22Rv1 (cell line): ENCODE data around the gene NUP93.

ENCODE experiments used
- H3K27ac ChIP-seq: fragments of 450-650 bp; 2 replicates; pipeline ENCODE4 v1.5.1; 2017
- ZFX ChIP-seq: fragments of 450-650 bp; IDR thresholded peaks from 2 replicates; pipeline ENCODE4 v1.6.1; 2017; ENCODE audit warnings: antibody characterized with exemption, borderline replicate concordance
- TF ChIP-seq, protein P1 (sequence below): fragments of 450-650 bp; IDR thresholded peaks from 2 replicates; pipeline ENCODE4 v1.5.1; 2017; ENCODE audit warnings: mild to moderate bottlenecking

The NUP93 gene

DNA sequence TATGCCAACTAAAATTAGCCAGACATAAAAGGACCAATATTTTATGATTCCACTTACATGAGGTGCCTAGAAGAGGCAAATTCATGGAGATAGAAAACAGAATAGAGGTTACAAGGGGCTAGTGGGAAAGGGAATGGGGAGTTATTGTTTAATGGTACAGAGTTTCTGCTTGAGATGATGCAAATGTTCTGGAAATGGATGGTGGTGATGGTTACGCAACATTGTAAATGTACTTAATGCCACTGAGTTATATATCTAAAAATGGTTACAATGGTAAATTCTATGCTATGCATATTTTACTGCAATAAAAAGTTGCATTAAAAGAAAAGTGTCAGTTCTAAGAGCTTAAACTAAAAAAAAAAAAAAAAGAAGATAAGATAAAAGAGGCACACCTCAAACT lies 29.7 kb upstream of the NUP93 start:
- TF ChIP-seq ZFX: no peak
- TF ChIP-seq, protein P1, sequence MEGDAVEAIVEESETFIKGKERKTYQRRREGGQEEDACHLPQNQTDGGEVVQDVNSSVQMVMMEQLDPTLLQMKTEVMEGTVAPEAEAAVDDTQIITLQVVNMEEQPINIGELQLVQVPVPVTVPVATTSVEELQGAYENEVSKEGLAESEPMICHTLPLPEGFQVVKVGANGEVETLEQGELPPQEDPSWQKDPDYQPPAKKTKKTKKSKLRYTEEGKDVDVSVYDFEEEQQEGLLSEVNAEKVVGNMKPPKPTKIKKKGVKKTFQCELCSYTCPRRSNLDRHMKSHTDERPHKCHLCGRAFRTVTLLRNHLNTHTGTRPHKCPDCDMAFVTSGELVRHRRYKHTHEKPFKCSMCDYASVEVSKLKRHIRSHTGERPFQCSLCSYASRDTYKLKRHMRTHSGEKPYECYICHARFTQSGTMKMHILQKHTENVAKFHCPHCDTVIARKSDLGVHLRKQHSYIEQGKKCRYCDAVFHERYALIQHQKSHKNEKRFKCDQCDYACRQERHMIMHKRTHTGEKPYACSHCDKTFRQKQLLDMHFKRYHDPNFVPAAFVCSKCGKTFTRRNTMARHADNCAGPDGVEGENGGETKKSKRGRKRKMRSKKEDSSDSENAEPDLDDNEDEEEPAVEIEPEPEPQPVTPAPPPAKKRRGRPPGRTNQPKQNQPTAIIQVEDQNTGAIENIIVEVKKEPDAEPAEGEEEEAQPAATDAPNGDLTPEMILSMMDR: no peak
- no peak overlapping the region for H3K27ac ChIP-seq

DNA sequence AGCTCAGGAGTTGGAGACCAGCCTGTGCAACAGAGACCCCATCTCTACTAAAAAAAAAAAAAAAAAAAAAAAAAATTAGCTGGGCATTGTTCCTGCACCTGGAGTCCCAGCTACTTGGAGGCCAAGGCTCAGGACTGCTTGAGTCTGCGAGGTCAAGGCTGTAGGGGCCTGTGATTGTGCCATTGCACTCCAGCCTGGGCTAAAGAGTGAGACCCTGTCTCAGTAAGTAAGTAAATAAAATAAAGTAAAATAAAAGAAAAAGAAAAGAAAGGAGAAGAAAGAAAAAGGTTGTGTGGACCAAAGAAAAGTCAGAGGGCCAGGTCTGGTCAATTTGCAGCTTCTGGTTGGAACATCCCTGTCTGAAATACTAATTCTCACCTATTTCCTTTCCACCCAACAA lies 29.3 kb upstream of the NUP93 start:
- no peak overlapping the region for H3K27ac ChIP-seq
- TF ChIP-seq ZFX: no peak
- TF ChIP-seq, protein P1: no peak

DNA sequence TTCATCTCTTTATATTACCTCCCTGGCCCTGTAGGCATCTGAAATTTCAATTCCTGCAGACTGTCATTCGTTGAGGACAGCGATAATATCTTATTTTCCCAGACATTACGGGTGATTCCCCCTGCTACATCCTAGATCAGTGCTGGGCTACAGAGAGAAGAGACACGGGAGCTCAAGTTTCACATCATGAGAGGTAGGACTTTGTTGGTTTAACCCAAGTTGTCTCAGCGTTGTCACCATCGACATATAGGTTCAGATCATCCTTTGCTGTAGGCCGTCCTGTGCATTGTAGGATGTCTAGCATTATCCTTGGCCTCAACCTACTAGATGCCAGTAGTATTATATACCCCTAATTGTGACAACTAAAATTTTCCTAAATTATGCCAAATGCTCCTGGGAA lies 28.4 kb upstream of the NUP93 start:
- H3K27ac ChIP-seq: no peak overlapping the region
- TF ChIP-seq, protein P1: no peak
- no peak for TF ChIP-seq ZFX

DNA sequence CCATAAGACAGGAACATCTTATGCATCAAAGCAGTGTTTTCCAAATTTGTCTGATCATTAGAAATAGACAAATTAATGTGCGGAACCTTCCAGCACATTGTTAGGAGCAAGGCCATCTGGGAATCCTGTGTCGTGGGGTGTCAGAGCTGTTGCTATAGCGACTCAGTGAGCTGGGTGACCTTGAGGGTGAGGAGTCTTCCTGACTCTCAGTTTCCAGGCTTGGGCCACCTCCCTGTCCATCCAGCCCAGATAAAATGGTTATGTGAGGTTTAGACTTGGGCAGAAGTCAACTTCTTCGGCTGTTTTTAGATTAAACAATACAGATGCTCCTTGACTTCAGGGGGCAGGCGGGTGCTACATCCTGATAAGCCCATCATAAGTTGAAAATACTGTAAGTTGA lies 27.1 kb upstream of the NUP93 start:
- H3K27ac ChIP-seq: no peak overlapping the region
- TF ChIP-seq, protein P1: no peak
- no peak for TF ChIP-seq ZFX

DNA sequence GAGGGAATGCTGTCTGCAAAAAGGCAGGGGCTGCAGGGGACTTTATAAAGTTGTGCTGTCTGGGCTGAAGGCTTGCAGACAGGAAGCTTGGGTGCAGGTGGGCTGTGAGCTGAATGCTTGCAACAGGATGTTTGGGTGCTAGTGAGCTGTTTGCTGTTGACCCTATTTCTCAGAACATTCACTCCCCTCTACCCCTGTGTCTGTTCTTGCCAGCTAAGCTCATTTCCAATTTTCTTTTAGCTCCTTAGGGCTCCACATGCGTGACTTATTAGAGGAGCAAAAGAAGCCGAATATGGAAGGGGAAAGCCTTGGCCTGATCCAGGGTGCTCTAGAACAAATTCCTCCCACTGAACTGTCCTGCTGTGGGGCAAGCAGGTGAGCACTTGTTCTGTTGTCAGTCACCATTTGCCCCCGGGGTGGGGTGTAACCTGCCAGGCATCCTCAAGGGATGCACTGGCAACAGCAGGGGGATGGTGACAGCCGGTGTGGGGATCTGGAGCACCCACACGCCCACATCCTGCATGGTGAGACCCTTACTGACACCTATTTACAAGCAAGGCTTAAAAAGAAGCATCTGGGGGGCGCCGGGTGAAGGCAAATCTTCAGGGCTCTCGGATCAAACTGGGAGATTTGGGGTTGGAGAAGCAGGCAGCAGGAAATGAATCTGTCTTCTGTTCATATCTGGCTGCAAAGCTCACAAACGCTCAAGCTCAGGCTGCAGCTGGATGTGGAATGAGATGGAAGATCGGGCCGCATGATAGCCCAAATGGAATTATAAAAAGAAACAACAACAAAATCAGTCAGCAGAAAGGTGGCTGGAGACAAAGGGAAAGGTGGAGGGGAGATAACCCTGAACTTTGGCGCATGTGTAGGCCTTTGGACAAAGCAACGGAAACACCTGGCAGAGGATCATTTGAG lies 21.1 kb upstream of the NUP93 start:
- TF ChIP-seq, protein P1: no peak
- no peak for TF ChIP-seq ZFX
- H3K27ac ChIP-seq: no peak overlapping the region

DNA sequence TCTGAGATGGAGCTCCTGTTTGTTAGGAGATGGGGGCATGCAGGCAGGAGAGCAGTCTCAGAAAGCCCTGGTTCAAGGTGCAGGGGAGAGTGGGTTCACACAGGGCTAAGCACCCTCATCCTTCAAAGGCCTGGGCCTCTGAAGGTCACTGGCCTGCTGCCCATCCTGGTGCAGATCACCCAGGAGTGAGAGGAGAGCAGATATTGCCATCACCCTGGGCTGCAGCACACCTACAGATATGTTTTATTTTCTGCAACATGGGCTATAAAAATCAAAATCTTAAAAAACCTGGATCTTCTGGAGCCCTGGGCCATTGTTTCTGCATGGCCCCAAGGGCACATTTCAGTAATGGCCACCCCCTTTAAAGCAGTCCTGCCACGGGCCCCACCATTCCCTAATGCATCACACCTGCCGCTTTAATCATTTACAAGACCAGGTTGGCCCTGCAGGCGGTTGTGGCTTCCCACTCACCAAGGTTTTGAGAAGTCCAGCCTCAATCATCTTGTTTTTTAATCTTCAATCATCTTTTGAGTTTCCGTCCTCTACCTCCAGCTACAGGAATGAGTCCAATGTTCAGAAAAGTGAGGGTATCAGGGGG lies 20.4 kb upstream of the NUP93 start:
- H3K27ac ChIP-seq: no peak overlapping the region
- TF ChIP-seq, protein P1: no peak
- TF ChIP-seq ZFX: no peak

DNA sequence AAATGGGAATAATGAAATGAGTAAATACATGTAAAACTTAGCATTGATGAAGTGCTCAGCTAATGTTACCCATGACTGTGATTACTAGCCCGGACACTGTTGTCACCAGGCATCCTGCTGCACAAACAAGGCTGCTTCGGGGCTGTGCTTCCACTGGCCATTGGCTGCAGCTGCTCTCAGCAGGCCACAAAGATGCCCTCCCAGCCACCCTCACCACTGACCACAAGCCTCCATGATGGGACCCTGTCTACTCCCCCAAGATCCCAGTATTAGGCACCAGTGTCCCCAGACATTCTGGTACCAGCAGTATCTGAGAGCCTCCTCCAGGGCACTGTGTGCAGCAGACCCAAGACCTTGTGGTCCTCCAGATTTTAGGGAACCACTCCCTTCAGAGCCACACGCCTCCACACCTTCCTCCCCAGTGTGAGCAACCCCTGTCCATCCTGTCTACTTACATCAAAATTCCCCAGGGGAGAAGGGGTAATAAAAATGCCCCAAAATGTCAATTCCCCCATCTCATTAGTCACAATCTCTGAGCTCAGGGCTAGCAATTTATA lies 19.7 kb upstream of the NUP93 start:
- H3K27ac ChIP-seq: no peak overlapping the region
- TF ChIP-seq, protein P1: no peak
- no peak for TF ChIP-seq ZFX
